Thyroid gland (tissue), 4 donors: ENCODE results near the gene TFB1M.

Source experiments
- POLR2A ChIP-seq, 2 donors: fragments of 450-650 bp; IDR thresholded peaks; one replicate each; pipeline ENCODE4 v1.6.1; 2017; ENCODE audit warnings: antibody characterized with exemption in 2 of 2, mild to moderate bottlenecking in 2 of 2, moderate library complexity in 1 of 2
- TF ChIP-seq, protein P1 (sequence below), 6 experiments: fragments of 200-600 bp in 3 of 6; fragments of 450-650 bp in 3 of 6; sonication (generic) in 3 of 6; IDR thresholded peaks; one replicate each; pipeline ENCODE4 v1.5.1; 2016 to 2019; ENCODE audit warnings: antibody characterized with exemption in 6 of 6, mild to moderate bottlenecking in 2 of 6, inconsistent platforms in 1 of 6, moderate library complexity in 1 of 6

DNA sequence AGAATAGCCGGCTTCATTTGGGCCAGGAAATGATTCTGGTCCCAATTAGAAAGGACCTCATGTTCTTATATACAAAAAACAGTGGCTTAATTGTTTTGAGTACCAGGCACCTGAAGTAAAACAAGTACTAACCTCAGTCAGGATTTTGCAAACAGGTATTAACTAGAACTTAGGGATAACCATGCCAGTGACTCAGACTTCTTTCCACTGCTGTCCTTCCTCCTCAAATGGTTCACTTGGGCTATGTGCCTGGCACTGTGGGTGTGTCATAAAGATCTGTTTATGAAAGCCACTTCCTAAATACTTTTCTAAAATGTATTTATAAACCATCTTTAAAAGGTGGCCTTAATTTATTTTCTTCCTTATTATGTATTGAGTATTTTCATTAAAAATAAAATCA lies 39.8 kb downstream of the TFB1M start:
- TF ChIP-seq, protein P1, sequence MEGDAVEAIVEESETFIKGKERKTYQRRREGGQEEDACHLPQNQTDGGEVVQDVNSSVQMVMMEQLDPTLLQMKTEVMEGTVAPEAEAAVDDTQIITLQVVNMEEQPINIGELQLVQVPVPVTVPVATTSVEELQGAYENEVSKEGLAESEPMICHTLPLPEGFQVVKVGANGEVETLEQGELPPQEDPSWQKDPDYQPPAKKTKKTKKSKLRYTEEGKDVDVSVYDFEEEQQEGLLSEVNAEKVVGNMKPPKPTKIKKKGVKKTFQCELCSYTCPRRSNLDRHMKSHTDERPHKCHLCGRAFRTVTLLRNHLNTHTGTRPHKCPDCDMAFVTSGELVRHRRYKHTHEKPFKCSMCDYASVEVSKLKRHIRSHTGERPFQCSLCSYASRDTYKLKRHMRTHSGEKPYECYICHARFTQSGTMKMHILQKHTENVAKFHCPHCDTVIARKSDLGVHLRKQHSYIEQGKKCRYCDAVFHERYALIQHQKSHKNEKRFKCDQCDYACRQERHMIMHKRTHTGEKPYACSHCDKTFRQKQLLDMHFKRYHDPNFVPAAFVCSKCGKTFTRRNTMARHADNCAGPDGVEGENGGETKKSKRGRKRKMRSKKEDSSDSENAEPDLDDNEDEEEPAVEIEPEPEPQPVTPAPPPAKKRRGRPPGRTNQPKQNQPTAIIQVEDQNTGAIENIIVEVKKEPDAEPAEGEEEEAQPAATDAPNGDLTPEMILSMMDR (IDR thresholded peaks at IDR 0.05), result no peak
- no peak for TF ChIP-seq POLR2A (IDR thresholded peaks at IDR 0.05)
